ENCODE measurements around the gene CREB3L2.

DNA sequence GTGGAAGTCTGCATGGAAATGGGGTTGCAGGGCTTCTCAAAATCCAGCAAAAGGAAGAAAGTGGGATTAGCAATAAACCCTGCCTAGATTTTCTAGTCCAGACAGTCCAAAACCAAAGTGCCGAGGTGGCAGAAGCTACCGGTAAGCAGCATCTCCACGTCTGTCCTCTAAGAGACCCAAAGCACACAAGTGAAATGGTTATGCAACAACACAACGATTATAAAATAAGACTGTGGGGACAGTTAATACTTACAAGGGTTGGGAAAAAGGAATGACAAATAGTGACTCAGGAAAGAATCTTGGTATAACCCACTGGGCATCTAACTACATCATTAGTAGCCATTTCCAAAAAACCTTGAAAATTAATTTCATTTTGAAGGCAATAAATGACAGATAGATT is 24.7 kb downstream of the CREB3L2 start:
- TF ChIP-seq POLR2A (IDR thresholded peaks at IDR 0.05) = no peak
- TF ChIP-seq, protein P1, sequence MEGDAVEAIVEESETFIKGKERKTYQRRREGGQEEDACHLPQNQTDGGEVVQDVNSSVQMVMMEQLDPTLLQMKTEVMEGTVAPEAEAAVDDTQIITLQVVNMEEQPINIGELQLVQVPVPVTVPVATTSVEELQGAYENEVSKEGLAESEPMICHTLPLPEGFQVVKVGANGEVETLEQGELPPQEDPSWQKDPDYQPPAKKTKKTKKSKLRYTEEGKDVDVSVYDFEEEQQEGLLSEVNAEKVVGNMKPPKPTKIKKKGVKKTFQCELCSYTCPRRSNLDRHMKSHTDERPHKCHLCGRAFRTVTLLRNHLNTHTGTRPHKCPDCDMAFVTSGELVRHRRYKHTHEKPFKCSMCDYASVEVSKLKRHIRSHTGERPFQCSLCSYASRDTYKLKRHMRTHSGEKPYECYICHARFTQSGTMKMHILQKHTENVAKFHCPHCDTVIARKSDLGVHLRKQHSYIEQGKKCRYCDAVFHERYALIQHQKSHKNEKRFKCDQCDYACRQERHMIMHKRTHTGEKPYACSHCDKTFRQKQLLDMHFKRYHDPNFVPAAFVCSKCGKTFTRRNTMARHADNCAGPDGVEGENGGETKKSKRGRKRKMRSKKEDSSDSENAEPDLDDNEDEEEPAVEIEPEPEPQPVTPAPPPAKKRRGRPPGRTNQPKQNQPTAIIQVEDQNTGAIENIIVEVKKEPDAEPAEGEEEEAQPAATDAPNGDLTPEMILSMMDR (IDR thresholded peaks at IDR 0.05 in 4 of 5, conservative IDR thresholded peaks at IDR 0.05 in 1 of 5) = no peak
